K562 (cell line): ENCODE data around the gene RBM12. TPM values are rescaled to one million over a fixed set of nuclear protein-coding genes. Genes with fewer than 3 reads are reported as not detected.

ENCODE experiments used
- ATAC-seq: fragments of 200-7000 bp; cut with Tn5 transposase; 3 replicates; pipeline ENCODE4 v1.9.1; 2020; ENCODE audit warnings: moderate library complexity
- BruUV-seq: library from RNA; stranded (reverse); fragments of 400-500 nt; replicated peaks from 2 replicates; lab custom pipeline; 2021; lab: Mats Ljungman, UMichigan
- CTCF ChIA-PET: fragments of 300-600 bp; formaldehyde crosslinking; extraction: SDS; loops from one replicate; lab custom pipeline; 2021; ENCODE audit warnings: low intra/inter-chr PET ratio; lab: Yijun Ruan, JAX
- POLR2A ChIA-PET: fragments of 300-600, 350-650 bp; sonication (Branson Sonifier 250); formaldehyde crosslinking; extraction: SDS; loops from one replicate; lab custom pipeline; 2021; ENCODE audit warnings: antibody characterized with exemption, inconsistent platforms; lab: Yijun Ruan, JAX
- DNase-seq, 4 experiments: peaks; one replicate each; pipeline versions ENCODE4 v3.0.0 to v3.0.0-alpha.2; 2011 to 2018; ENCODE audit warnings: low spot score in 3 of 4, mixed read lengths in 3 of 4; ENCODE audit errors: extremely low read depth in 1 of 4
- FAIRE-seq: peaks from 2 replicates; lab custom pipeline; 2011; peaks lifted over from hg19 to GRCh38; lab: Jason Lieb, UNC
- H2AFZ ChIP-seq: 2 replicates; pipeline ENCODE4 v1.6.0; 2011; ENCODE audit warnings: low read depth, low read length, control low read depth, inconsistent platforms
- H3K27ac ChIP-seq: fragments of 200-600 bp; 3 replicates; pipeline ENCODE4 v1.8.0; 2011; ENCODE audit warnings: low read depth, mild to moderate bottlenecking, control low read depth, inconsistent platforms, low read length, moderate library complexity, mixed read lengths; ENCODE audit errors: extremely low read depth
- H3K27me3 ChIP-seq, 2 experiments: fragments of 300-600 bp in 1 of 2; 2 replicates in 1 of 2; 3 replicates in 1 of 2; pipeline versions ENCODE4 v1.6.0 to v1.8.0; 2011; ENCODE audit warnings: inconsistent platforms in 2 of 2, low read length in 2 of 2, mild to moderate bottlenecking in 1 of 2, mixed read lengths in 1 of 2, moderate library complexity in 1 of 2; ENCODE audit not compliant: control insufficient read depth in 2 of 2, insufficient read depth in 2 of 2
- H3K36me3 ChIP-seq: fragments of 300-600 bp; 3 replicates; pipeline ENCODE4 v1.8.0; 2011; ENCODE audit warnings: mild to moderate bottlenecking, low read length, inconsistent platforms; ENCODE audit not compliant: control insufficient read depth, insufficient read depth
- H3K4me1 ChIP-seq, 2 experiments: fragments of 200-600 bp in 1 of 2; replicated peaks in 1 of 2; 2 replicates in 1 of 2; 3 replicates in 1 of 2; pipeline versions ENCODE4 v1.5.1 to v1.8.0; 2011; ENCODE audit warnings: inconsistent platforms in 2 of 2, low read length in 2 of 2, mild to moderate bottlenecking in 1 of 2, mixed read lengths in 1 of 2, moderate library complexity in 1 of 2; ENCODE audit not compliant: control insufficient read depth in 2 of 2, insufficient read depth in 2 of 2
- H3K4me2 ChIP-seq: 2 replicates; pipeline ENCODE4 v1.6.1; 2011; ENCODE audit warnings: low read length, control low read depth, inconsistent platforms, mixed read lengths; ENCODE audit not compliant: insufficient read depth
- H3K4me3 ChIP-seq: fragments of 200-600 bp; sonication (generic), shearing (Covaris generic); 2 replicates; pipeline ENCODE4 v1.5.1; 2016; ENCODE audit warnings: control low read depth, inconsistent platforms
- H3K79me2 ChIP-seq: fragments of 200-600 bp; 3 replicates; pipeline ENCODE4 v1.8.0; 2011; ENCODE audit warnings: low read length, inconsistent platforms; ENCODE audit not compliant: control insufficient read depth, insufficient read depth
- H3K9ac ChIP-seq, 2 experiments: 2 replicates each; pipeline versions ENCODE4 v1.6.0 to v1.6.1; 2011; ENCODE audit warnings: low read depth in 2 of 2, low read length in 2 of 2, control low read depth in 1 of 2, inconsistent platforms in 1 of 2, mild to moderate bottlenecking in 1 of 2, mixed read lengths in 1 of 2; ENCODE audit not compliant: insufficient read depth in 1 of 2
- H3K9me1 ChIP-seq: one replicate; pipeline ENCODE4 v1.6.0; 2011; ENCODE audit warnings: inconsistent platforms, mild to moderate bottlenecking, low read length, moderate library complexity; ENCODE audit not compliant: control insufficient read depth, insufficient read depth
- H3K9me3 ChIP-seq: replicated peaks from 2 replicates; pipeline ENCODE4 v1.5.1; 2011; ENCODE audit warnings: low read depth, low read length, inconsistent platforms; ENCODE audit not compliant: control insufficient read depth, insufficient read depth
- H4K20me1 ChIP-seq: replicated peaks from 2 replicates; pipeline ENCODE4 v1.6.1; 2011; ENCODE audit warnings: low read length, inconsistent platforms, mixed read lengths; ENCODE audit not compliant: control insufficient read depth, insufficient read depth
- BCLAF1 ChIP-seq, 2 experiments: fragments of 450-650 bp in 1 of 2; IDR thresholded peaks; 2 replicates each; pipeline ENCODE4 v1.6.1; 2011 to 2017; ENCODE audit warnings: low read depth in 2 of 2, antibody characterized with exemption in 1 of 2, borderline replicate concordance in 1 of 2, low read length in 1 of 2, mild to moderate bottlenecking in 1 of 2, mixed read lengths in 1 of 2; ENCODE audit not compliant: control insufficient read depth in 1 of 2
- CREB5 ChIP-seq: fragments of 250-450 bp; sonication (Bioruptor Pico); IDR thresholded peaks from 2 replicates; pipeline ENCODE4 v1.5.0; 2020; ENCODE audit warnings: mild to moderate bottlenecking
- FIP1L1 ChIP-seq: fragments of 200-400 bp; formaldehyde crosslinking; IDR thresholded peaks from 2 replicates; pipeline ENCODE4 v1.6.1; 2018; ENCODE audit warnings: mild to moderate bottlenecking, low read depth, low read length; ENCODE audit not compliant: poor library complexity, severe bottlenecking
- MBD2 ChIP-seq: sonication (generic); IDR thresholded peaks from 2 replicates; pipeline ENCODE4 v1.6.1; 2016; ENCODE audit warnings: low read depth, borderline replicate concordance
- ZNF785 ChIP-seq: fragments of 250-450 bp; sonication (Bioruptor Pico); IDR thresholded peaks from 2 replicates; pipeline ENCODE4 v1.4.0; 2020; ENCODE audit warnings: mild to moderate bottlenecking
- WGBS: fragments of 100-300 bp; shearing (Covaris generic); methylation state at CpG from one replicate; pipeline ENCODE4 v1.1.6; 2016; ENCODE audit warnings: low coverage, mixed read lengths; ENCODE audit not compliant: insufficient coverage; ENCODE audit errors: missing lambda C conversion rate; 5-methylcytosine and 5-hydroxymethylcytosine counted together
- in situ Hi-C: fragments of 300-500 bp; cut with MboI; formaldehyde crosslinking; loops from 4 replicates; pipeline ENCODE4 v1.15.0; 2018; ENCODE audit warnings: inconsistent platforms, mixed read lengths
- intact Hi-C: fragments of 100-400 bp; cut with micrococcal nuclease; formaldehyde crosslinking; loops from 2 replicates; pipeline ENCODE4 v1.14.2; 2022
- polyA plus RNA-seq, 8 experiments: library from polyadenylated mRNA; depleted of rRNA in 4 of 8; stranded (reverse) in 5 of 8; unstranded in 3 of 8; fragments of >200 nt; fragmentation: Nextera tagmentation in 2 of 8; fragmentation: Illumina TruSeq in 1 of 8; extraction: Ambion mirVana in 2 of 8; extraction: Trizol in 1 of 8; gene quantifications; 2 replicates each; pipeline versions ENCODE4 v1.2.1 to v1.2.3, GENCODE V29; 2011 to 2014; ENCODE audit warnings: inconsistent platforms in 1 of 8, missing spikeins in 1 of 8
- total RNA-seq, 7 experiments: library from RNA; depleted of rRNA in 6 of 7; stranded (reverse); fragments of >200 nt in 6 of 7; fragmentation: Illumina TruSeq in 2 of 7; extraction: Trizol in 2 of 7; gene quantifications; 2 replicates each; pipeline versions ENCODE4 v1.2.1 to v1.2.3, GENCODE V29; 2011 to 2021; ENCODE audit warnings: low replicate concordance in 1 of 7
- TF ChIP-seq, protein P1 (sequence below), 2 experiments: fragments of 150-350 bp in 1 of 2; IDR thresholded peaks; 2 replicates each; pipeline ENCODE4 v1.6.1; 2012 to 2016; ENCODE audit warnings: low read depth in 2 of 2, low read length in 2 of 2, mild to moderate bottlenecking in 1 of 2, moderate library complexity in 1 of 2

RBM12 gene
- total and polyA plus RNA-seq, 9 of the 15 experiments (the other 6 are each of a cell fraction or from before 2014, with no cell fraction given), result 5.0 to 162 (median 73.3) TPM

GRCh38 chr20:35632539-35633115 lies 32.1 kb downstream of the RBM12 start (continued):
- TF ChIP-seq, protein P1, sequence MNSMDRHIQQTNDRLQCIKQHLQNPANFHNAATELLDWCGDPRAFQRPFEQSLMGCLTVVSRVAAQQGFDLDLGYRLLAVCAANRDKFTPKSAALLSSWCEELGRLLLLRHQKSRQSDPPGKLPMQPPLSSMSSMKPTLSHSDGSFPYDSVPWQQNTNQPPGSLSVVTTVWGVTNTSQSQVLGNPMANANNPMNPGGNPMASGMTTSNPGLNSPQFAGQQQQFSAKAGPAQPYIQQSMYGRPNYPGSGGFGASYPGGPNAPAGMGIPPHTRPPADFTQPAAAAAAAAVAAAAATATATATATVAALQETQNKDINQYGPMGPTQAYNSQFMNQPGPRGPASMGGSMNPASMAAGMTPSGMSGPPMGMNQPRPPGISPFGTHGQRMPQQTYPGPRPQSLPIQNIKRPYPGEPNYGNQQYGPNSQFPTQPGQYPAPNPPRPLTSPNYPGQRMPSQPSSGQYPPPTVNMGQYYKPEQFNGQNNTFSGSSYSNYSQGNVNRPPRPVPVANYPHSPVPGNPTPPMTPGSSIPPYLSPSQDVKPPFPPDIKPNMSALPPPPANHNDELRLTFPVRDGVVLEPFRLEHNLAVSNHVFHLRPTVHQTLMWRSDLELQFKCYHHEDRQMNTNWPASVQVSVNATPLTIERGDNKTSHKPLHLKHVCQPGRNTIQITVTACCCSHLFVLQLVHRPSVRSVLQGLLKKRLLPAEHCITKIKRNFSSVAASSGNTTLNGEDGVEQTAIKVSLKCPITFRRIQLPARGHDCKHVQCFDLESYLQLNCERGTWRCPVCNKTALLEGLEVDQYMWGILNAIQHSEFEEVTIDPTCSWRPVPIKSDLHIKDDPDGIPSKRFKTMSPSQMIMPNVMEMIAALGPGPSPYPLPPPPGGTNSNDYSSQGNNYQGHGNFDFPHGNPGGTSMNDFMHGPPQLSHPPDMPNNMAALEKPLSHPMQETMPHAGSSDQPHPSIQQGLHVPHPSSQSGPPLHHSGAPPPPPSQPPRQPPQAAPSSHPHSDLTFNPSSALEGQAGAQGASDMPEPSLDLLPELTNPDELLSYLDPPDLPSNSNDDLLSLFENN (IDR thresholded peaks at IDR 0.05; ENCODE audit: low read depth in 2 of 2, low read length in 2 of 2), result no peak
- TF ChIP-seq ZNF785 (CRISPR knock-in tag), result no peak

DNA sequence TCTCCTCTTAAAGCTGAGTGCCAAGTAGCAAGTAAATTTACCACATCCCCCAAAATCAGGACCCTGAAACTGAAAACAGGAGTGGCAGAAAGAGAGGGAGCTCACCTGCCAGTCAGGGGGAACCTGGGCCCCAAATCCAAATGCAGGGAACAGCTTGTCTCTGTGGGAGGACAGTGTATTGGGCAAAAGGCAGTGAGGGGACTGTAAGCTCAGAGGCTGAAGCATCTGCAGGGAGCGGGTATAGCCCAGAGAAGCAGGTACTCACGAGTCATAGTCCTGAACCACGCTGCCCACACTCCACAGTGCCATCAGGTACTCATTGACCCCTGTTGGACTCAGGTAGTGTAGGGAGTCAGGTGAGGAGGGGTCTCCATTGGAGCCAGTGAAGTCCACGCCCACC lies 34.1 kb downstream of the RBM12 start:
- no peak for ATAC-seq
- TF ChIP-seq FIP1L1 (no peak), MBD2 (no peak), CREB5 (CRISPR knock-in tag) (no peak), BCLAF1 (IDR thresholded peaks at IDR 0.05; ENCODE audit: borderline replicate concordance in 1 of 2, control insufficient read depth in 1 of 2, low read depth in 2 of 2, low read length in 1 of 2) (no peak)
- TF ChIP-seq, all 486 proteins: peak for 0
- POLR2A ChIA-PET, result interaction anchor here (1.5 to 2.9 kb wide), 4 partner anchors 11 to 33 kb away, joined by 4 to 11 read pairs (median 8); partner anchors contain the start of genes CPNE1, RBM12 and SPAG4
- Histone ChIP-seq H3K9ac (no peak overlapping the region), H3K4me3 (no peak overlapping the region), H2AFZ (no peak overlapping the region), H3K9me1 (no peaks in the 10 kb centered on the region), H3K9me3 (no peaks in the 10 kb centered on the region), H3K27ac (no peak overlapping the region), H3K27me3 (no peaks in the 10 kb centered on the region), H3K36me3 (peaks cover 62% of the 10 kb centered on the region; the same call in 2 of the 3 replicates), H4K20me1 (no peaks in the 10 kb centered on the region), H3K79me2 (0 out of 3 replicates have a peak, but pooled peaks cover 4% of the 10 kb centered on the region), H3K4me1 (no peaks in the 10 kb centered on the region; a peak in 1 of 5 replicates), H3K4me2 (no peak overlapping the region)
- CTCF ChIA-PET, result no interaction called here
- DNase-seq, result no peak
- in situ Hi-C loops (no loop called here), intact Hi-C loops (no loop called here)
- WGBS, result 95% methylated on average over 4 of the region's 4 CpGs
- no TSS peak for BruUV-seq
- FAIRE-seq, result no peak
